ENCODE results near the gene CDC42SE2.
"Not testable (repeated sequence)": the region's sequence is repeated elsewhere in the genome, so short reads cannot be mapped to it uniquely, and the experiment has no call there.

DNA sequence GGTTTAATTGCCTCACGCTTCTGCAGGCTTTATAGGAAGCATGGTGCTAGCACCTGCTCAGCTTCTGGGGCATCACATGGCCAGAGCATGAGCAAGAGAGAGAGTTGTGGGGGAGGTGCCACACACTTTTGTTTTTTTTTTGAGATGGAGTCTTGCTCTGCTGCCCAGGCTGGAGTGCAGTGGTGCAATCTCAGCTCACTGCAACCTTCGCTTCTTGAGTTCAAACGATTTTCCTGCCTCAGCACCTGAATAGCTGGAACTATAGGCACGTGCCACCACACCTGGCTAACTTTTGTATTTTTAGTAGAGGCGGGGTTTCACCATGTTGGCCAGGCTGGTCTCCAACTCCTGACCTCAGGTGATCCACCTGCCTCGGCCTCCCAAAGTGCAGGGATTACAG is 135.2 kb downstream of the CDC42SE2 start:
- not testable (repeated sequence) for TF ChIP-seq CTCF (conservative IDR thresholded peaks at IDR 0.05; ENCODE audit: low read length); EZH2phosphoT487 (IDR thresholded peaks at IDR 0.05; ENCODE audit: borderline replicate concordance)

Measured in Loucy (cell line).